KG1 (cell line): ENCODE data around the gene IFNA21.
A peak's percentile ranks its signal among the peaks of the same experiment; 100 is the strongest.
"Not testable (repeated sequence)": the region's sequence is repeated elsewhere in the genome, so short reads cannot be mapped to it uniquely, and the experiment has no call there.

Experiments
- DNase-seq: peaks from one replicate; lab custom pipeline; 2025; lab: John Stamatoyannopoulos, UW

Gene IFNA21

DNA sequence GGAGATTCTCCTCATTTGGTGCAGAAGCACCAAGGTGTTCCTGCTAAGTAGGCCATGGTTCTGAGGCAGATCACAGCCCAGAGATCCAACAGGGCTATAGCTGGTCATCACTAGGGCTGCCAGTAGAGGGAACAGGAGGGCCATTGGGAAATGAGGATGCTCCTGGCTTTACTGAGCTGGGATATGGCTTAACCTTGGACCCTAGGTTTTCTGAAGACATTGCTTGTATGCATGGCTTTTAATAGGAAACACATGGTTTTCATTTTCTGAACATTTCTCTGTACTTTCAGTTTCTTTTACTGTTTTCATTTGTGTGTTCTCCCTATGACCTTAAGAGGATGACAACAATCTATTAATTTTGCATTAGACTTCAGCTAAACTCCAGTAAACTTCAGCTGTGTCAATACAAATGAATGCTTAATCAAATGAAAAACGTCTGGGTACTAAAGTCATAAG is 25.0 kb downstream of the IFNA21 start, which contains the start of gene IFNW1:
Gene IFNW1 (minus strand): TSS at position 406 of the 456 bp plus-strand sequence. CDS start 262 bp downstream, at position 144.
- DNase-seq = no peak

DNA sequence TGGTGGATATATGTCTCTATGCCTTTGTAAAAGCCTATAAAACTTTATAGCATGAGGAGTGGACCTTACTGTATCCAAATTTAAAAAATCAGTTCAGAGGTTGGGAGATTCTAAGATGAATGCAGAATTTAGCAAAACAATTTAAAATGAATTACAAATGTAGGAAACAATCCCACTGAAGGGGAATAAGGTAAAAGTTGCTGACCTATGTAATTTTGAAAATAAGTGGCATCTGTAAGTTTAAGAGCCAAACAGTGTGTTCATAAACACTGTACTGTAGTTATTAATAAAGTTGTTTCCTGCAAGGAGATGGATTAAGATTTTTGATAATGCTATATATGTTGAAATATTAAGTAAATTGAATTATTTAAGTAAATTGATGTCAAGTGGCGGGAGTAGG is 29.4 kb downstream of the IFNA21 start:
- DNase-seq = no peak

DNA sequence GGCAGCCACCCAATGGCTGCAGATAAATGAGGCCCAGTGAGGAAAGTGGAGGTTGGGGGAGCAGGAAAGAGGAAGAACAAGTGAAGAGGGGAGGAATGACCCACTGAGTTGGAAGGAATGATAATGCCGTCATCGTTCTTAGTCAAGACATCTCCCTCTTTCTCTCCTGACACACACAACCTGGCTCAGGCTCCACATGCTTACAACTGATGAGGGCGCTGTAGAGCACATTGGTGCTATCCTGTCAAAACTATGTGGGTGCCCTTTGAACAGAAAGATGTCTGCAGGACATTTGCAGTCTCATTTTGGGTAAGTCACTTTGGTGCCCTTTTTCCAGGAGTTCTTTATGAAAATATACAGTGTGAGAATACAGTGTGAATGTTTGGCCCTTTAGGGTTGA is 30.7 kb downstream of the IFNA21 start:
- no peak for DNase-seq

DNA sequence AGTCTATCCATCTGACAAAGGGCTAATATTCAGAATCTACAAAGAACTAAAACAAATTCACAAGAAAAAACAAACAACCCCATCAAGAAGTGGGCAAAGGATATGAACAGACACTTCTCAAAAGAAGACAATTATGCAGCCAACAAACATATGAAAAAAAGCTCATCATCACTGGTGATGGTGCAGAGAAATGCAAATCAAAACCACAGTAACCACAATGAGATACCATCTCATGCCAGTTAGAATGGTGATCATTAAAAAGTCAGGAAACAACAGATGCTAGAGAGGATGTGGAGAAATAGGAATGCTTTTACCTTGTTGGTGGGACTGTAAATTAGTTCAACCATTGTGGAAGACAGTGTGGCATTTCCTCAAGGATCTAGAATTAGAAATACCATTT is 38.3 kb downstream of the IFNA21 start:
- DNase-seq = not testable (repeated sequence)

DNA sequence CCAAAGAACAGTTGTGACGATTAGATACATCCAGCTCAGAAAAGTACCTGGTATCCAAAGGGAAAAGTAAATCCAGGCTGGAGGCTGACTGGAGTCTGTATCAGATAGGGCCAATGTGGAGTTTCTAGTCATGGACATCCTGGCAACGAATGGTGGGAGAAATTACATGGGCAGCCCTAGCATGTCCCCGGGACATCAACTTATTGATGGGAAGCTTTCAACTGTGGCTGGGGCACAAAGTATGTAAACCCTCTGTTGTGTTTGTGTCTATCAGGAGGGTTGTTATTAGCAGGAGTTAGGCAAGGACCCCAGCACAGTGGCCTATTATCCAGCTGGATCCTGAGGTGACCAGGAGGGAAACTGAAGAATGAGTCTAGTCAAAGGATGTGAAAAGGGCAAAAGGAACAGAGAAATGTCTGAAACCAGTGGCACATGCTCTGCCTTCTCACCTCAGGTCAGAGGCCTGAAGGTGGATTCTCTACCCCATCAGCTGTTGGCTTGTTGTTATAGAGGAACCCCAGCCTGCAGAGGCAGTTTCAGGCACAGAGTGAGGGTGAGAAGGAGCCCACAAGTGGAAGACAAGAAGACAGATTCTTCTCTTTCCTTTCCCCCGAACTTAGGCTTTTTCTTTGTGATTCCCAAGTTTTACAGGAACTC is 44.7 kb downstream of the IFNA21 start:
- no peak for DNase-seq

DNA sequence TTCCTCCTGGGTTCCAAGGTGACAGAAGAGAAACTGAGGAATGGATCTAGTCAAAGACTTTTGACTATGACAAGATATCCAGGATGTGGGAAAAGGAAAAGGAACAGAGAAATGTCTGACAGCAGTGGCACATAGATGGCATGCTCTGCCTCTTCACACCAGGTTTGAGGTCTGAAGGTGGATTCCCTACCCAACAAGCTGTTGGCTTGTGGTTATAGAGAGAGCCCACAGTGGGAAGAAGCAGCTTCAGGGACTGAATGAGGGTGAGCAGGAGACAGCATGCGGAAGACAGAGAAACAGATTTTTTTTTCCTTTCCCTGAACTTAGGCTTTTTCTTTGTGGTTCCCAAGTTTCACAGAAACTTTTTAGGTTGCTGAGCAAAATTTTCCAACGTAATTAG is 45.4 kb downstream of the IFNA21 start:
- no peak for DNase-seq

DNA sequence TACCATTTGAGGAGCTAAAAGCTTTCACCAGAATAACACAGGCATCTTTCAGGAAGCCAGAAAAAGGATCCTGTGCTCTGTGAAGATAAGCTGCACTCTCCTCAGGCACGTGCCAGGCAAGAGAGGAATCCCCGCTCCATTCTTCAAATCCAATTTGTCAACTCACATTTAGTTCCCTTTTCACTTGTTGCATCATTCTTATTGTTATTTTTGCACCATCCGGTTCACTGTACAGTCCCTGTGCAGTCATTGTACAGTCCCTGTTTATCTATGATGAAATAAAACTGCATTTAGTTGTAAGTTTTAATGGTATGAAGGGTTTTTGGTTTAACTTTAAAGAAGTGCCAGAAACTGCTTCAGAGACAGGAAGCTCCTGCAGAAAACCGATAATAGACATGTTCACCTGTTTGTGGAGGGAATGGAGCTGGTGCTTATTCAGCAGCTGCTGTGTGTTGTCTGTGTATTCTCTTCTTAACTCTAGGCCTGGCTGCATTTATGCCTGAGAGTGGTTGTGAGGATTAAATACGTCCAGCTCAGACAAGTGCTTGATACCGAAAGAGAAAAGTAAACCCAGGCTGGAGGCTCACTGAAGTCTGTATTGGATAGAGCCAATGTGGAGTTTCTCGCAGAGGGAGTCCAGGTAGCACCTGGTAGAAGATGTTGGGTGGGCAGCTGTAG is 47.2 kb downstream of the IFNA21 start:
- peak; percentile 56 for DNase-seq
